Stomach (tissue), 4 donors: ENCODE measurements around the gene SLAMF1.

Source experiments
- POLR2A ChIP-seq, 4 donors: fragments of 450-650 bp; IDR thresholded peaks; one replicate each; pipeline ENCODE4 v1.6.1; 2016; ENCODE audit warnings: antibody characterized with exemption in 4 of 4, control low read depth in 2 of 4, mild to moderate bottlenecking in 1 of 4, moderate library complexity in 1 of 4
- POLR2AphosphoS5 ChIP-seq, 3 donors: sonication (generic); formaldehyde crosslinking; IDR thresholded peaks; one replicate each; pipeline ENCODE4 v1.6.1; 2016; ENCODE audit warnings: antibody characterized with exemption in 3 of 3
- TF ChIP-seq, protein P1 (sequence below), 7 experiments: fragments of 450-650 bp in 4 of 7; fragments of 200-600 bp in 3 of 7; sonication (generic) in 3 of 7; IDR thresholded peaks; one replicate each; pipeline ENCODE4 v1.5.1; 2016 to 2019; ENCODE audit warnings: antibody characterized with exemption in 7 of 7, control low read depth in 2 of 7, mild to moderate bottlenecking in 1 of 7

DNA sequence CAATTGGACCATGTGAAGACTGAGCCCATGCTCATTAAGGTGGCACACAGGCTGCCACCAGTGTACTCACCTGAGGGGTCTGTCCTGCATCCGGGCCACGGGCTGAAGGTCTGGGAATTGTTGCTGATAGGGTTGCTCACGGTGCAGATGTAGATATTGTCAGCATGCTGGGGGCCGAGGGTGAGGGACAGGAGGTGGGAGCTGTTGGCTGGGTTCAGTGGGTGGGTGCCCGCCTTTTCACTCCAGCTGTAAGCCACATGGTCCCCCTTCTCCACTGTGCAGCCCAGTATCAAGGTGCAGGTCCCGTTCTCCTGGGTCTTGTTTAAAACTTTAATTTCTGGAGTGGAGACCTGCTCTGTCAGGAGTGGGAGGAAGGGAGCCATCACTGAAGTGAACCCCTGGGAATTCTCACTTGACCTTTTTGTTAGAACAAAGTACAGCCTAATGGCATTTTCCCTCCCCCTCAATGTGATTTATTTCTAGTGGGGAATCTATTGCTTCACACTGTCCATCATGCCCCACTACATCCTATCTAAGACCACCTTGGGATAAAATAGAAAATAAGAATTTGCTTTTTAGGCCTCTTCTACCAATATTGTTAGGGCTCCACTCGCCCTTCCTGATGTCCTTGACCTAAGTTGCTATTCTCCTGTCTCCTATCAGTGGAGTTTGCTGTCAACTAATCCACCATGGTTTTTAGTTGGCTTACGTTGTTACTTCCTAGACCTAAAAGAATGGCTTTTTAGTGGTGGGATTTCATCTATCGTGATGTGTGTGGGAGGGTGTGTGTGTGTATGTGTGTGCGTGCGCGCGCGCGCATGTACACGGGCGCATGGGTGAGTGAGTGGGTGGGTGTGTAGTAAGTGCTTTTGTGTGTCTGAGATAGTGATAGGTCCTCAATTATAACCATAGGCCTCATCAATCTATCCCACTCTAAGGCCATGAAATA, 12.0 kb downstream of the SLAMF1 start:
- TF ChIP-seq, protein P1, sequence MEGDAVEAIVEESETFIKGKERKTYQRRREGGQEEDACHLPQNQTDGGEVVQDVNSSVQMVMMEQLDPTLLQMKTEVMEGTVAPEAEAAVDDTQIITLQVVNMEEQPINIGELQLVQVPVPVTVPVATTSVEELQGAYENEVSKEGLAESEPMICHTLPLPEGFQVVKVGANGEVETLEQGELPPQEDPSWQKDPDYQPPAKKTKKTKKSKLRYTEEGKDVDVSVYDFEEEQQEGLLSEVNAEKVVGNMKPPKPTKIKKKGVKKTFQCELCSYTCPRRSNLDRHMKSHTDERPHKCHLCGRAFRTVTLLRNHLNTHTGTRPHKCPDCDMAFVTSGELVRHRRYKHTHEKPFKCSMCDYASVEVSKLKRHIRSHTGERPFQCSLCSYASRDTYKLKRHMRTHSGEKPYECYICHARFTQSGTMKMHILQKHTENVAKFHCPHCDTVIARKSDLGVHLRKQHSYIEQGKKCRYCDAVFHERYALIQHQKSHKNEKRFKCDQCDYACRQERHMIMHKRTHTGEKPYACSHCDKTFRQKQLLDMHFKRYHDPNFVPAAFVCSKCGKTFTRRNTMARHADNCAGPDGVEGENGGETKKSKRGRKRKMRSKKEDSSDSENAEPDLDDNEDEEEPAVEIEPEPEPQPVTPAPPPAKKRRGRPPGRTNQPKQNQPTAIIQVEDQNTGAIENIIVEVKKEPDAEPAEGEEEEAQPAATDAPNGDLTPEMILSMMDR (IDR thresholded peaks at IDR 0.05) = no peak
- TF ChIP-seq POLR2A (IDR thresholded peaks at IDR 0.05) (no peak), POLR2AphosphoS5 (IDR thresholded peaks at IDR 0.05) (no peak)
